ENCODE measurements around the gene FLT4. TPM values are rescaled to one million over a fixed set of nuclear protein-coding genes. Genes with fewer than 3 reads are reported as not detected.

FLT4 gene
- total and polyA plus RNA-seq, 4 donors = 12.6 to 42.1 (median 25.3) TPM

- no peak for TF ChIP-seq CTCF (IDR thresholded peaks at IDR 0.05; ENCODE audit: control extremely low read depth, extremely low read depth)
- peak overlapping the region in 1 of 2 donors; percentile 44 for H3K27ac ChIP-seq (ENCODE audit: low read depth in 1 of 2, low read length in 1 of 2)
- ATAC-seq (ENCODE audit: insufficient read depth, low FRiP score) (no peak), DNase-seq (no peak)
- H3K9ac ChIP-seq (ENCODE audit: insufficient read depth in 1 of 2, low read length in 2 of 2) = no peak overlapping the region
- no peaks in the 10 kb centered on the region for H3K36me3 ChIP-seq (ENCODE audit: control insufficient read depth in 4 of 4, insufficient read depth in 4 of 4, low read length in 4 of 4)
- peaks cover 0 to 15% (median 13%) of the 10 kb centered on the region in 3 donors for H3K27me3 ChIP-seq (ENCODE audit: control insufficient read depth in 3 of 3, insufficient read depth in 3 of 3, low read length in 2 of 3)
- 62 to 76% methylated on average over 14 of the region's 14 CpGs for WGBS, 2 donors
- peaks cover 0 to 1% (median 0%) of the 10 kb centered on the region in 4 donors for H3K9me3 ChIP-seq (ENCODE audit: control insufficient read depth in 4 of 4, insufficient read depth in 3 of 4, low read length in 3 of 4)
- peaks cover 0 to 28% (median 0%) of the 10 kb centered on the region in 5 donors for H3K4me1 ChIP-seq (ENCODE audit: control insufficient read depth in 5 of 5, insufficient read depth in 5 of 5, low read length in 5 of 5)
- H3K4me3 ChIP-seq = no peak overlapping the region
Measured at GRCh38 chr5:180644825-180645273, 4.6 kb downstream of the FLT4 start.

- H3K9ac ChIP-seq (ENCODE audit: insufficient read depth in 1 of 2, low read length in 2 of 2) = no peak overlapping the region
- peaks cover 0 to 28% (median 0%) of the 10 kb centered on the region in 5 donors for H3K4me1 ChIP-seq (ENCODE audit: control insufficient read depth in 5 of 5, insufficient read depth in 5 of 5, low read length in 5 of 5)
- ATAC-seq (ENCODE audit: insufficient read depth, low FRiP score) (no peak), DNase-seq (no peak)
- no peaks in the 10 kb centered on the region for H3K36me3 ChIP-seq (ENCODE audit: control insufficient read depth in 4 of 4, insufficient read depth in 4 of 4, low read length in 4 of 4)
- WGBS, 2 donors = 82 to 86% methylated on average over 20 of the region's 20 CpGs
- H3K27ac ChIP-seq (ENCODE audit: low read depth in 1 of 2, low read length in 1 of 2) = no peak overlapping the region
- peaks cover 0 to 1% (median 0%) of the 10 kb centered on the region in 4 donors for H3K9me3 ChIP-seq (ENCODE audit: control insufficient read depth in 4 of 4, insufficient read depth in 3 of 4, low read length in 3 of 4)
- H3K27me3 ChIP-seq (ENCODE audit: control insufficient read depth in 3 of 3, insufficient read depth in 3 of 3, low read length in 2 of 3) = peaks cover 0 to 12% (median 10%) of the 10 kb centered on the region in 3 donors
- no peak for TF ChIP-seq CTCF (IDR thresholded peaks at IDR 0.05; ENCODE audit: control extremely low read depth, extremely low read depth)
- H3K4me3 ChIP-seq = no peak overlapping the region
Measured at GRCh38 chr5:180644129-180644824, 5.1 kb downstream of the FLT4 start.

- WGBS, 2 donors = 73 to 84% methylated on average over 17 of the region's 17 CpGs
- no peak overlapping the region for H3K9ac ChIP-seq (ENCODE audit: insufficient read depth in 1 of 2, low read length in 2 of 2)
- no peak for DNase-seq
- peaks cover 0 to 27% (median 0%) of the 10 kb centered on the region in 5 donors for H3K4me1 ChIP-seq (ENCODE audit: control insufficient read depth in 5 of 5, insufficient read depth in 5 of 5, low read length in 5 of 5)
- no peaks in the 10 kb centered on the region for H3K9me3 ChIP-seq (ENCODE audit: control insufficient read depth in 4 of 4, insufficient read depth in 3 of 4, low read length in 3 of 4)
- no peaks in the 10 kb centered on the region for H3K36me3 ChIP-seq (ENCODE audit: control insufficient read depth in 4 of 4, insufficient read depth in 4 of 4, low read length in 4 of 4)
- H3K27me3 ChIP-seq (ENCODE audit: control insufficient read depth in 3 of 3, insufficient read depth in 3 of 3, low read length in 2 of 3) = peaks cover 0 to 10% (median 10%) of the 10 kb centered on the region in 3 donors
- H3K27ac ChIP-seq (ENCODE audit: low read depth in 1 of 2, low read length in 1 of 2) = peak overlapping the region in 1 of 2 donors; percentile 15
- TF ChIP-seq CTCF (IDR thresholded peaks at IDR 0.05; ENCODE audit: control extremely low read depth, extremely low read depth) = no peak
- ATAC-seq (ENCODE audit: insufficient read depth, low FRiP score) = no peak
- H3K4me3 ChIP-seq = no peak overlapping the region
Measured at GRCh38 chr5:180643191-180643851, 6.1 kb downstream of the FLT4 start.
